Caco-2 (cell line): ENCODE data around the gene IL32. TPM values are rescaled to one million over a fixed set of nuclear protein-coding genes. Genes with fewer than 3 reads are reported as not detected.

ENCODE experiments used
- BruUV-seq: library from RNA; stranded (reverse); fragments of 400-500 nt; replicated peaks from 2 replicates; lab custom pipeline; 2021; lab: Mats Ljungman, UMichigan
- CTCF ChIA-PET: fragments of 300-600 bp; sonication (Branson Sonifier 250); formaldehyde crosslinking; loops from one replicate; lab custom pipeline; 2022; ENCODE audit warnings: antibody characterized with exemption; lab: Charles Lee
- POLR2A ChIA-PET: fragments of 300-600 bp; sonication (Branson Sonifier 250); formaldehyde crosslinking; loops from one replicate; lab custom pipeline; 2022; ENCODE audit warnings: antibody characterized with exemption; lab: Charles Lee
- DNase-seq, 2 experiments: peaks; one replicate each; pipeline versions ENCODE4 v3.0.0 to v3.0.0-alpha.2; 2020 to 2022
- H3K27me3 ChIP-seq: replicated peaks from 2 replicates; pipeline ENCODE4 v1.6.0; 2011; ENCODE audit warnings: low read length; ENCODE audit not compliant: control insufficient read depth, insufficient read depth
- H3K36me3 ChIP-seq: 2 replicates; pipeline ENCODE4 v1.5.1; 2011; ENCODE audit warnings: low read length; ENCODE audit not compliant: control insufficient read depth, insufficient read depth
- H3K4me1 ChIP-seq: fragments of 250-450 bp; sonication (Bioruptor Pico); 2 replicates; pipeline ENCODE4 v1.5.1; 2020; ENCODE audit warnings: mild to moderate bottlenecking
- H3K4me3 ChIP-seq: 2 replicates; pipeline ENCODE4 v1.5.1; 2011; ENCODE audit warnings: low read depth, mild to moderate bottlenecking, control low read depth, low read length
- H3K9me3 ChIP-seq: fragments of 250-450 bp; sonication (Bioruptor Pico); 2 replicates; pipeline ENCODE4 v1.5.1; 2020; ENCODE audit warnings: mild to moderate bottlenecking, moderate library complexity
- H3K27ac Mint-ChIP-seq: one replicate; pipeline ENCODE4 v1.8.0; 2022; ENCODE audit warnings: mixed read lengths; ENCODE audit not compliant: unreplicated experiment
- H3K27me3 Mint-ChIP-seq: one replicate; pipeline ENCODE4 v1.8.0; 2022; ENCODE audit warnings: mixed read lengths; ENCODE audit not compliant: insufficient read depth, unreplicated experiment
- H3K36me3 Mint-ChIP-seq: one replicate; pipeline ENCODE4 v1.8.0; 2022; ENCODE audit warnings: mild to moderate bottlenecking, mixed read lengths; ENCODE audit not compliant: insufficient read depth, unreplicated experiment
- H3K4me1 Mint-ChIP-seq: one replicate; pipeline ENCODE4 v1.8.0; 2022; ENCODE audit warnings: low read depth, mixed read lengths; ENCODE audit not compliant: unreplicated experiment
- H3K4me3 Mint-ChIP-seq: one replicate; pipeline ENCODE4 v1.8.0; 2022; ENCODE audit warnings: mild to moderate bottlenecking, moderate library complexity, mixed read lengths; ENCODE audit not compliant: unreplicated experiment
- H3K9me3 Mint-ChIP-seq: one replicate; pipeline ENCODE4 v1.8.0; 2022; ENCODE audit warnings: mixed read lengths; ENCODE audit not compliant: unreplicated experiment
- intact Hi-C: fragments of 100-400 bp; cut with micrococcal nuclease; formaldehyde crosslinking; loops from one replicate; pipeline ENCODE4 v1.10.0; 2022; ENCODE audit not compliant: unreplicated experiment
- total RNA-seq: library from RNA; stranded (reverse); gene quantifications from 2 replicates; pipeline ENCODE4 v1.2.3, GENCODE V29; 2022
- TF ChIP-seq, protein P1 (sequence below), 2 experiments: fragments of 200-600 bp in 1 of 2; IDR thresholded peaks; 1 replicate in 1 of 2; 2 replicates in 1 of 2; pipeline versions ENCODE4 v1.5.1 to v1.8.0; 2011 to 2022; ENCODE audit warnings: antibody characterized with exemption in 1 of 2, control low read depth in 1 of 2, inconsistent platforms in 1 of 2, low read depth in 1 of 2, low read length in 1 of 2, mild to moderate bottlenecking in 1 of 2, moderate library complexity in 1 of 2; ENCODE audit not compliant: insufficient read depth in 1 of 2, severe bottlenecking in 1 of 2, unreplicated experiment in 1 of 2

Gene IL32
- total RNA-seq, 1 experiment from 2014 or later, result 149 TPM

DNA sequence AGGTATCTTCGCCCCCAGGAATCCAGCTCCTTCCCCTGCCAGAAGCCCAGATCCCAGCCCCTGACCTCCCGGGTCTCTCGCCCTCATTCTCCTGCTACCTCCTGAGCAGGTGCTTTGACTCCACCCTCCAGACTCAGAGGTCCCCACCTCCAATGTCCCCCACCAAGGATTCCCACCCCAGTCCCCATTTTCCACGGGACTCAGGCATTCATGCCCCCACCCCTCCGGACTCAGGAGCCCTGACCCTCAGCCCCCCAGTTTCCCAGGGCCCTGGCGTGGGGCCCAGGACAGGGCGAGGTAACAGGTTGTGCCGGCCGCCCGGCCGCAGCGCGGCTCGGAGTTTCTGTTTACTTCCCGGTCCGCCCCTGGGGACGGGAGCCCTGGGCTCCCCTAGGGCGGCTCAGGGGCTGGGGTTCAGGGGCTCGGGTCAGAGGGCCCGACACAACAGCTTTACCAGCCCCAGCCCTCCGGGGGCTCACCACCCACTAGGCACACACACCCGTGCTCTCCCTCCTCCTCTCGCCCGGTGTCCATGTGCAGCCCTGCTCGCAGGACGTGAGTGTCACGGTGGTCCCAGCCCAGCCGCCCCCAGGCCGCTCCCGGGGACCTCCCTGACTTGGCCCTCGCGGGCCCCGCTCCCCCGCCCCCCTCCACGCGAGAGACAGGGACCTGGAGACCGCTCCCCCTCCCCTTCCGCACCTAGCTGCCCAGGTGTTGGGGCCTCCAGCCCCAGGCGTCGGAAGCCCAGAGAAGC, 29.3 kb upstream of the IL32 start:
- Histone ChIP-seq H3K36me3 (no peaks in the 10 kb centered on the region), H3K9me3 (no peaks in the 10 kb centered on the region), H3K27me3 (no peaks in the 10 kb centered on the region), H3K4me3 (peak overlapping the region; percentile 67), H3K4me1 (peaks cover 4% of the 10 kb centered on the region)
- no peaks in the 10 kb centered on the region for H3K9me3 Mint-ChIP-seq
- POLR2A ChIA-PET, result interaction anchor here (1.3 kb wide), 1 partner anchor 16 kb away, joined by 3 read pairs; the partner anchor contains the start of gene TNFRSF12A
- no peaks in the 10 kb centered on the region for H3K27me3 Mint-ChIP-seq
- H3K36me3 Mint-ChIP-seq, result peaks cover 6% of the 10 kb centered on the region
- peak overlapping the region; percentile 73 for H3K4me3 Mint-ChIP-seq
- DNase-seq, result peak in 1 of 2 experiments; percentile 36
- no TSS peak for BruUV-seq
- intact Hi-C loops, result no loop called here
- no peaks in the 10 kb centered on the region for H3K4me1 Mint-ChIP-seq
- peak overlapping the region; percentile 35 for H3K27ac Mint-ChIP-seq
- CTCF ChIA-PET, result interaction anchor here (0.6 kb wide), 1 partner anchor 16 kb away, joined by 4 read pairs; the partner anchor contains the start of gene TNFRSF12A
- TF ChIP-seq, protein P1, sequence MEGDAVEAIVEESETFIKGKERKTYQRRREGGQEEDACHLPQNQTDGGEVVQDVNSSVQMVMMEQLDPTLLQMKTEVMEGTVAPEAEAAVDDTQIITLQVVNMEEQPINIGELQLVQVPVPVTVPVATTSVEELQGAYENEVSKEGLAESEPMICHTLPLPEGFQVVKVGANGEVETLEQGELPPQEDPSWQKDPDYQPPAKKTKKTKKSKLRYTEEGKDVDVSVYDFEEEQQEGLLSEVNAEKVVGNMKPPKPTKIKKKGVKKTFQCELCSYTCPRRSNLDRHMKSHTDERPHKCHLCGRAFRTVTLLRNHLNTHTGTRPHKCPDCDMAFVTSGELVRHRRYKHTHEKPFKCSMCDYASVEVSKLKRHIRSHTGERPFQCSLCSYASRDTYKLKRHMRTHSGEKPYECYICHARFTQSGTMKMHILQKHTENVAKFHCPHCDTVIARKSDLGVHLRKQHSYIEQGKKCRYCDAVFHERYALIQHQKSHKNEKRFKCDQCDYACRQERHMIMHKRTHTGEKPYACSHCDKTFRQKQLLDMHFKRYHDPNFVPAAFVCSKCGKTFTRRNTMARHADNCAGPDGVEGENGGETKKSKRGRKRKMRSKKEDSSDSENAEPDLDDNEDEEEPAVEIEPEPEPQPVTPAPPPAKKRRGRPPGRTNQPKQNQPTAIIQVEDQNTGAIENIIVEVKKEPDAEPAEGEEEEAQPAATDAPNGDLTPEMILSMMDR (IDR thresholded peaks at IDR 0.05; ENCODE audit: insufficient read depth in 1 of 2, low read depth in 1 of 2, low read length in 1 of 2, severe bottlenecking in 1 of 2, unreplicated experiment in 1 of 2), result no peak

DNA sequence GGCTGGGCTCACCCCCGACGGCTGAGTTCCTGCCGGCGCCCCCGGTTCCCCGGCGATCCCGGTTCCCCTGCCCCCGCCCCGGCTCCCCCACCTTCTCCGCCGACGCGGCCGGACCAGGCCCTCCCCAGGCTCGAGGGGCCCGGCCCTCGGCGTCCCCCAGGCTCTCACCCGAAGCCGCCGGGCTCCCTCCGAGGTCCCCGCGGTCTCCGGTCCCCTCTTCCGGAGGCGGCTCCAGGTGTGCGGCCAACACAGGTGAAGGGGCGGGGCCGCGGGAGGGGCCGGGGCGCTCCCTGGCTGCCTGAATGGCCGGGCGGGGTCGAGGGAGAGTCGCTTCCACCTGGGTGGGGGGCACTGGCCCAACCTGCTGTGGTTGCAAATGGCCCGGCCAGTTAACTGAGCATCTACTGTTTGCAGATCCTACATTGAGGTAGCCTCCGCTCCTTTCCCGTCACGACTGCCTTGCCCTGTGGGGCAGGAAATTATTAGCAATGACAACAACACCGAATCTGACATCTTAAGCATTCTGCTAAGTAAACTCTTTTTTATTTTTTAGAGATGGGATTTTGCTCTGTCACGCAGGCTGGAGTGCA, 28.6 kb upstream of the IL32 start, which contains the start of gene BICDL2:
Gene BICDL2, minus strand, starts transcription at position 219 of the 590 bp plus-strand sequence. CDS start 1,448 bp downstream, outside the sequence.
- DNase-seq, result peak in 1 of 2 experiments; percentile 73
- Histone ChIP-seq H3K4me1 (no peaks in the 10 kb centered on the region; the same call in 1 of the 2 replicates), H3K27me3 (no peaks in the 10 kb centered on the region), H3K36me3 (no peaks in the 10 kb centered on the region), H3K4me3 (peak within 1 kb of the TSS; percentile 67), H3K9me3 (no peaks in the 10 kb centered on the region)
- H3K27me3 Mint-ChIP-seq, result no peaks in the 10 kb centered on the region
- H3K36me3 Mint-ChIP-seq, result peaks cover 6% of the 10 kb centered on the region
- intact Hi-C loops, result no loop called here
- no peaks in the 10 kb centered on the region for H3K4me1 Mint-ChIP-seq
- BruUV-seq, result no TSS peak
- peak within 1 kb of the TSS; percentile 35 for H3K27ac Mint-ChIP-seq
- H3K4me3 Mint-ChIP-seq, result peak within 1 kb of the TSS; percentile 73
- TF ChIP-seq, protein P1 (IDR thresholded peaks at IDR 0.05; ENCODE audit: insufficient read depth in 1 of 2, low read depth in 1 of 2, low read length in 1 of 2, severe bottlenecking in 1 of 2, unreplicated experiment in 1 of 2), result no peak
- H3K9me3 Mint-ChIP-seq, result no peaks in the 10 kb centered on the region
- ChIA-PET CTCF (interaction anchor here (0.6 kb wide), 1 partner anchor 16 kb away, joined by 4 read pairs; the partner anchor contains the start of gene TNFRSF12A), POLR2A (no interaction called here)

DNA sequence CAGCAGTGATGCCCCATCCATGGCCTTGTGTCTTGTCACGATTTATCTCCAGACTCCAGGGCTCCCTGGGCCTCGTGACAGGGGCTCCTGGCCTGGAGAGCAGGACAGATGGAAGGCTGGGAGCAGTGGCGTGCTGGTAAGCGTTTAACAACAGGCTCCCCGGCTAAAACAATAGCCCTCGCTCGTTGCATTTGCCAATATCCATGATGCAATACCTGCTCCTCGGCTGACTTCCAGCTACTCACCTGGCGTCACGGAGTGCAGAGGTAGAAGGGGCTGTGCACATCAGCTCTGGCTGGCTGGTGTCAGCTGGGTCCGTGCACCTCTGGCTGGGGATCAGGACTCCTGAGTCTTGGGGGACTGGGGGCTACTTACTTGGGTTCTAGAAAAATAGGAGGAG, 27.2 kb upstream of the IL32 start:
- peaks cover 6% of the 10 kb centered on the region for H3K36me3 Mint-ChIP-seq
- CTCF ChIA-PET, result interaction anchor here (0.9 kb wide), 1 partner anchor 10 kb away, joined by 4 read pairs; no protein-coding TSS in a partner anchor
- intact Hi-C loops, result no loop called here
- Histone ChIP-seq H3K4me1 (no peaks in the 10 kb centered on the region), H3K36me3 (no peaks in the 10 kb centered on the region), H3K4me3 (no peak overlapping the region), H3K9me3 (no peaks in the 10 kb centered on the region), H3K27me3 (no peaks in the 10 kb centered on the region)
- TF ChIP-seq, protein P1 (IDR thresholded peaks at IDR 0.05; ENCODE audit: insufficient read depth in 1 of 2, low read depth in 1 of 2, low read length in 1 of 2, severe bottlenecking in 1 of 2, unreplicated experiment in 1 of 2), result no peak
- no peak overlapping the region for H3K4me3 Mint-ChIP-seq
- H3K27me3 Mint-ChIP-seq, result no peaks in the 10 kb centered on the region
- H3K9me3 Mint-ChIP-seq, result no peaks in the 10 kb centered on the region
- no peak overlapping the region for H3K27ac Mint-ChIP-seq
- POLR2A ChIA-PET, result interaction anchor here (0.6 kb wide), 1 partner anchor 11 kb away, joined by 4 read pairs; no protein-coding TSS in a partner anchor
- H3K4me1 Mint-ChIP-seq, result no peaks in the 10 kb centered on the region
- no peak for DNase-seq
- BruUV-seq, result no TSS peak
